Hematopoietic multipotent progenitor cell (in vitro differentiated cells): ENCODE results near the gene FBN2. TPM values are rescaled to one million over a fixed set of nuclear protein-coding genes. Genes with fewer than 3 reads are reported as not detected.

ENCODE experiments used
- DNase-seq, 3 donors: peaks; one replicate each; pipeline ENCODE4 v3.0.0-alpha.2; 2011 to 2015; ENCODE audit warnings: low read depth in 2 of 3, low spot score in 2 of 3
- total RNA-seq: library from RNA; depleted of rRNA; stranded (reverse); fragments of >200 nt; gene quantifications from one replicate; pipeline ENCODE4 v1.2.3, GENCODE V29; 2012

The FBN2 gene
- total RNA-seq, 1 donor: 0.27 TPM

GRCh38 chr5:128262911-128263310 lies 275.1 kb downstream of the FBN2 start:
- no peak for DNase-seq

GRCh38 chr5:128259607-128260021 lies 278.4 kb downstream of the FBN2 start:
- no peak for DNase-seq

- no peak for DNase-seq
These were observed 279.7 kb downstream of the FBN2 start for GRCh38 chr5:128258372-128258771.

GRCh38 chr5:128257076-128257475 lies 281.0 kb downstream of the FBN2 start:
- DNase-seq: no peak

DNA sequence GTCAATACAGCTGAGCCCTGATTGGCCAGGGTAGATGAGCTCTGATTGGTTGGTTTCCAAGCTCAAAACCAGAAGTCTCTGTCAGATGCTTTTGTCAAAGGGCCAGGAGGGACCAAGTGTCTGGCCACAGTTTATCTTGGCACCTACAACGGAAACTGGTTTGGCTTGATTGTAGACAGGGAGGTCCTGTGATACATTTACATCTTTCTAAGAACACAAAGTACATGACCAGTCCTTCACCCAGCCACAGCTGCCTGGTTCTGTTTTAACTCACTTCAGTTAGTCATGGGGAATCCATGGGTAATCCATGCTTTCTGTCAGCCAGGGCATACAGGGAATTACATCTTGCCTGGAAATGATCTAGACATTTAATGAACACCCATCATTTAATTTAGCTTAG lies 283.3 kb downstream of the FBN2 start:
- no peak for DNase-seq

DNA sequence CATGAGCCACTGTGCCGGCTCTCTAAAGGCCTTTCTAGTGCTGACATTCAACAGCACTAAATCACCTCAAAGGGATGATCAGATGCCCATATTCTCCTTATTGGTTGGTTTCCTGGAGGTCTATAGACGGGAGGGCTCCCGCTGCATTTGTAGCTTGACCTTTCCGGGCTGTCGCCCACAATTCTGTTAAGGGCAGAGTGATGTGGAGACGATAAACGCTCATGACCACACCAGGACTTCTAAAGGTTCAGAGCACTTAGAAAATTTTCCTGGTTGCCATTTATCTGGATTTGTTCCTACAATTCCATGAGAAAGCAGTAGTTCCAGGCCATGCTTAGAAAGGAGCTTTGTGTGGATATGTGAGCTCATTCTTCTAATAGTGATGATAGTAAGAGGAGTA lies 284.2 kb downstream of the FBN2 start:
- no peak for DNase-seq

DNA sequence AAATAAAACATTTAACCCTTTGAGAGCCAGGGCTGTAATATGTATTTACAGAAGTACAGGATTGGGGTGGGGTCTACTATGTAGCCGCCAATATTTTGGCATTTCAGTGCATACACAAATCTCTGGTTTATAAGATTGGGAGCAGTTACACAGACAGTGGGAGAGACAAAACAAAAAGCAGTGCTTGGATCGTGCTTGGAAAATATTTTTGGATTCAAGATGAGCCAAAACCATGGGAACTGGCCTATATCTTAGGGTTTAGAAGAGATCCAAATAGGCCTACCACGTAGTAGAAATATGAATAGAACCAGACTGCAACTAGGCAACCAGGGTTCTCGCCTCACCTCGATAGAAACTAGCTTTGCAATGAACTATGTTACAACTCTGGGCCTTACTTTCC lies 284.9 kb downstream of the FBN2 start:
- no peak for DNase-seq

- DNase-seq: no peak
These were observed 285.3 kb downstream of the FBN2 start for GRCh38 chr5:128252756-128253155.

- DNase-seq: no peak
These were observed 285.8 kb downstream of the FBN2 start for GRCh38 chr5:128252196-128252595.

DNA sequence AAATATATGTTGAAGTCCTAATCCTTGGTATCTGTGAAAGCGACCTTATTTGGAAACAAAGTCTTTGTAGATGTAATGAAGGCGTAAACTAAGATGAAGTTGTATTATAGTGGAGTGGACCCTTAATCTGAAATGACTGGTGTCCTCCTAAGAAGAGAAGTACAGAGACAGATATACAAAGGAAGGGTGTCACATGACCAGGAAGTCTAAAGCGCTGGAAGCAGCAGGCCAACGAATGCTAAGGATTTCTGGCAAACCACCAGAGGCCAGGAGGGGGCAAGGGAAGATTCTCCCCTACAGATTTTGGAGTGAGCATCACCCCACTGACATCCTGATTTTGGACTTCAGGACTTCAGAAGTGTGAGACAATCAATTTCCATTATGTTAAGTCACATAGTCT lies 292.1 kb downstream of the FBN2 start:
- DNase-seq: no peak

DNA sequence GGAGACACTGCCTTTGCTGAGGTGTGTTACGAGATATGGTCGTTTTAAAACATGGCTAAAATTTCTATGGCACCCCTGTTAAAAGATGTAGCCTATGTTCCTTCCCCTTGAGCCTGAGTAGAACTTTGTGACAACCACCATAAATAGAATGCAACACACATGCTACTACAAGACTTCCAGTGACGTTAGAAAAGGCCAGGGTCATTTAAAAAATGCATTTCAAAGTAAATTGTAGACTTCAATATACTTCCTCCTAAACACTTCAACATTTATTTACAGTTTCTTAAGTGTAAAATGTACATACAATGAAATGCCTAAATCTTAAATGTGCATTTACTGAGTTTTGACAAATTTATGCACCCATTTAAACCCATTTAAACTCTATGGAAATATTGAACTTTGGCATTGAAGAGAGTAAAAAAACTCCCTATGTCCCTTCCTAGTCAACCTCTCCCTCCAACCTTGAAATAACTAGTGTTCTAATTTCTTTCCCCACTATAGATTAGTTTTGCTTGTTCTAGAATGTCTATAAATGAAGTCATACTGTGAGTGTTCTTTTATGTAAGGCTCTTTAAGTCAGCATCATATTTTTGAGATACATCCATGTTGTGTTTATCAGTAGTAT lies 294.0 kb downstream of the FBN2 start:
- no peak for DNase-seq

DNA sequence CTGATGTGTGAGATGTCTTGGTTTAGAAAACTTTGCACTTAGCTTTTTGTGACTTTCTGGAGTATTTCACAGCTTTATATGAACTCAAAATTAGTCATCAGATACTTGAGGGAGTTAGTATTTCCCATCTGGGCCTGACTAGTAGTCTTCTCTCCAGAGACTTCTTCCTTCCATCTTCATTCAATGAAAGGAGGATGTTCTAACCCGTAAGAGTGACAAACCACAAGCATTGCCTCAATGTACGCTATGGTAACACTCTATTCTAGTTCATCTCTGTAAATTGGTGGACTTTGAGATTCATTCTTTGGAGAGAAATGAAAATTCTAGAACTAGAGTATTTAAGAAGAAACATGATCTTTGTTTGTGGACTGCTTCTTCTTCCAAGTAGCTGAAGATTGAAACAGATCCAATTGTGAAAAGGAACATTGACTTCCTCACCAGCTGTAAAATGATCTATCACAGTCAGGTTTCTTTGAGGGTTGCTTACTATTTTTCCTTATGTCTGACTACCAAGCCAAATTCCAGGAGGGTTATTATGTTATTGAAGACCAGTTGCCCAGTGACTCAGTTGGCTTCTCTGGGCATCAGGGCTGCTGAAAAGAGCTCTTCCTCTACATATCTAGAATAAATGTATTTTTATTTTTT lies 296.9 kb downstream of the FBN2 start:
- DNase-seq: no peak

DNA sequence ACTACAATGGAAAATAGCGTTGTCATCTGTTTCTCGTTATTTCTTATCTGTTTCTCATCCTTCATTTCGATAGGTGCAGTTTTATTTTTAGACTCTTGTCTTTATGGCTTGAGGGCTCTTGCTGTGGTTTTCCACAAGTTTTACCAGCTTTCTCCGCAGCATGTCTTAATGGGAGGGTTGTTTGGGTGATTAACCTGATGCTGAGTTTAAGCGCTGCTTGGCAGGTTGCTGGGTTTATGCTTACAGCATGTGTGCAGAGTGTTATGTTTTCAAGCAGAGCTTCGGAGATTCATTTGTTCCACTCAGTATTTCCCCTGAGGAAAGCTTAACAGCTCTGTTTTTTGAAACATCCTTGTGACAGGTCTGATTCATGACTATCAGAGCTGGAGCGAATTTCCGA lies 300.5 kb downstream of the FBN2 start:
- DNase-seq: no peak

GRCh38 chr5:128237000-128237399 lies 301.0 kb downstream of the FBN2 start:
- DNase-seq: no peak

GRCh38 chr5:128236334-128236733 lies 301.7 kb downstream of the FBN2 start:
- DNase-seq: no peak

- DNase-seq: no peak
These were observed 303.0 kb downstream of the FBN2 start for GRCh38 chr5:128234928-128235641.

DNA sequence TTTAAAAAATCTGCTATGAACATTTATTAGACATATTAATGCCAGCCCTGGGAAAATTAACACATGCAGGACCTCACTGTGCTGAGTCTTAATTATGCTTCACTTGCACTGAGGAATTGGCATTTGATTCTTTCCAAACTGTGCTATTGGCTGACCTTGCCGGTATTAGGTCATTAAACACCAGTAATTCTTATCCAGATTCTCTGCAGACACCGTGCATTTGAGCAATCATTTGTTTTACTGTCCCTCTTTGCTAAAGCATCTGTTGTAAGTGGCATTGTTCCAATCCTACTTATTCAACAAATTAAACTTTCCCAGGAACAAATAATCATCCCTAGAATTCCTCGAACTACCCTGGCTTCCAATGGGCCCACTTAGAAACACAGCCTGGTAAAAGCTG lies 309.5 kb downstream of the FBN2 start:
- DNase-seq: no peak

DNA sequence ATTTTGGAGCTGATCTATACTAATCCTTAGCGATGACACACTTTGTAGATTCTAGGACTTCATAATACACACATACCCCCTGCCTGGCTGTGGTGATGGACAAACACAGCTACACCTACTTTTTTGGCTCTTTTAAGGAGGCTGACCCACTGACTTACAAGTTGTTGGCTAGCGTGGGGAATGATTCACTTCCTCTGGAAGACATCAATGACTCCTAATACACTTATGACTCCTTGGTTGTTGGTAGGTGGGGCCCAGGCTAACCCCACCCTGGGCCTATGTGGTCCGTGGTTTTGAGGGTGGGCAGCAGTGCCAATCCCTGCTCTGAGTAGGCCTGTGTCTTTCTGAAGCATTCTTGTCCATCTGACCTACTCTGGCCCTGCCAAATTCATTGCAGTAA lies 310.0 kb downstream of the FBN2 start:
- DNase-seq: no peak

DNA sequence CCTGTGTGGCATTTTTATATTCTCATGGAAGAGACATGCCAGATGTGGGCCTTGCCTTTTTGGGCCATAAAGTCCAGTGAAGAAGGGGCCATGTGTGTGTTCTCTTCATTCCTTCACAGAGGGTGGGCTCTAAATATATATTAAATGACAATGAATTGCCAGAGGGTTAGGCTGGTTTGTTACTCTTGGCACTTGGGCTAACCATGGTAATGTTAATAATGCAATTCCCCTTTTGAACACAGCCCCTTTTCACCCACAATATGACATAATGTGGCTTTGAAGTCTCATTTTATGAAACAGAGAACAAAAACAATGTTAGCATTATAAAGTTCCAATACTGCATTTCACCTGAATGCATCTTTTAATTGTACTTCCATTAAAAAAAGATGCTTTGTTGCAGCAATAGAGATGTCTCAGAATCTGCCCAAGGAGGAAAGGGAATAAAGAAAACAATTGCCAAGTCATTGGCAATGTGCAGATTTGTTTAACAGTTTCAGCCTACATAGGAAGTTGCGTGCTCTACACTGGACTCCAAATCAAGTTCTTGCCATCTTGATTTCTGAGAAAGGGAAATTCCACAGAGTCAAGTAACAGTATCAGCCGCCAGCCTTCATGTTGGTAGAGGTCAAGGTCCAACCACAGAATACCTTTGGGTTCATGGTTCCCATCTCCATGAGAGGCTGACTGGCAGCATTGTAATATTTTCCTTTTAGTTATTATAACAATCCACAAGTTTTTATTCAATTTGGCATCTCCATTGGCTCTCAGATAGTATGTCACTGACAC lies 312.6 kb downstream of the FBN2 start:
- DNase-seq: no peak

DNA sequence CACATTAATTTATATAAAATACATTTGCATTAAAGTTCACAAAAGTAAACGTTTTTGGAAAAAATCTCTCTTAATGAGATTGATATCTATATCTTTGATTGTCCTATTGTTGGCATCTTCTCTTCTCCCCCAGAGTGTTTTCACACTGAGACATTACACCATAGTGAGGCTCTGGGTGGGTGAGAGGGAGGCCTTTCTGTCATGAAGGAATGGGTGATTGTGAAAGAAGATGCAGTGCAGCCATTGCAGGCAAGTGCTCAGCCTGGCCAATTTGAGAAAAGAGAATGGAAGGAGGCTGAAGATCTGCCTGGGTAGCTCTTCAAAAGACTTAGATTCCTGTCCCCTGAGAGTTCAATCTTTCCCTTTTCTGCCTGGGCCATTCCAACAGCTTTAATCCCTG lies 313.7 kb downstream of the FBN2 start:
- DNase-seq: no peak

GRCh38 chr5:128220841-128221240 lies 317.2 kb downstream of the FBN2 start:
- no peak for DNase-seq
